GM23338 (cell line): Measurements from ENCODE around the gene THNSL1. TPM values are rescaled to one million over a fixed set of nuclear protein-coding genes. Genes with fewer than 3 reads are reported as not detected.

ENCODE experiments used
- ATAC-seq: fragments of 200-7000 bp; cut with Tn5 transposase; 3 replicates; pipeline ENCODE4 v1.9.1; 2020
- DNase-seq: peaks from one replicate; pipeline ENCODE4 v3.0.0-alpha.2; 2015; ENCODE audit warnings: low spot score
- H2AFZ ChIP-seq: fragments of 200-600 bp; sonication (generic); 2 replicates; pipeline ENCODE4 v1.8.0; 2016; ENCODE audit warnings: antibody characterized with exemption, mild to moderate bottlenecking, moderate library complexity
- H3F3A ChIP-seq: fragments of 200-600 bp; sonication (generic); replicated peaks from 2 replicates; pipeline ENCODE4 v1.8.0; 2017; ENCODE audit warnings: antibody characterized with exemption, mixed run types, low read depth
- H3K27ac ChIP-seq: fragments of 200-600 bp; sonication (generic); 2 replicates; pipeline ENCODE4 v1.6.1; 2016; ENCODE audit warnings: low read depth
- H3K27me3 ChIP-seq: fragments of 200-600 bp; sonication (generic); 2 replicates; pipeline ENCODE4 v1.8.0; 2016; ENCODE audit warnings: mild to moderate bottlenecking, mixed run types, moderate library complexity; ENCODE audit not compliant: insufficient read depth
- H3K36me3 ChIP-seq: fragments of 200-600 bp; sonication (generic); 2 replicates; pipeline ENCODE4 v1.8.0; 2016; ENCODE audit warnings: mild to moderate bottlenecking; ENCODE audit not compliant: insufficient read depth
- H3K4me1 ChIP-seq: fragments of 200-600 bp; sonication (generic); 2 replicates; pipeline ENCODE4 v1.8.0; 2016; ENCODE audit warnings: mild to moderate bottlenecking, moderate library complexity; ENCODE audit not compliant: insufficient read depth
- H3K4me2 ChIP-seq: fragments of 200-600 bp; sonication (generic); 2 replicates; pipeline ENCODE4 v1.7.1; 2017; ENCODE audit warnings: mixed run types
- H3K4me3 ChIP-seq: fragments of 200-600 bp; sonication (generic); 2 replicates; pipeline ENCODE4 v1.6.1; 2016; ENCODE audit warnings: mixed run types
- H3K79me2 ChIP-seq: fragments of 200-600 bp; sonication (generic); replicated peaks from 2 replicates; pipeline ENCODE4 v1.8.0; 2017; ENCODE audit warnings: mild to moderate bottlenecking; ENCODE audit not compliant: insufficient read depth
- H3K9me2 ChIP-seq: fragments of 200-600 bp; sonication (generic); 2 replicates; pipeline ENCODE4 v1.8.0; 2017; ENCODE audit not compliant: insufficient read depth
- H4K20me1 ChIP-seq: fragments of 200-600 bp; sonication (generic); replicated peaks from 2 replicates; pipeline ENCODE4 v1.8.0; 2017; ENCODE audit warnings: mild to moderate bottlenecking; ENCODE audit not compliant: insufficient read depth
- H3K27ac Mint-ChIP-seq: 2 replicates; pipeline ENCODE4 v1.8.0; 2020; ENCODE audit warnings: inconsistent platforms, mild to moderate bottlenecking, moderate library complexity, mixed read lengths
- H3K27me3 Mint-ChIP-seq: 3 replicates; pipeline ENCODE4 v1.8.0; 2022; ENCODE audit warnings: low read depth, mild to moderate bottlenecking, moderate library complexity, mixed read lengths, inconsistent platforms; ENCODE audit not compliant: insufficient read depth, poor library complexity
- H3K36me3 Mint-ChIP-seq: 3 replicates; pipeline ENCODE4 v1.8.0; 2021; ENCODE audit warnings: low read depth, mild to moderate bottlenecking, inconsistent platforms, moderate library complexity, mixed read lengths
- H3K4me1 Mint-ChIP-seq: 3 replicates; pipeline ENCODE4 v1.8.0; 2020; ENCODE audit warnings: mild to moderate bottlenecking, inconsistent platforms, mixed read lengths
- H3K4me3 Mint-ChIP-seq: 3 replicates; pipeline ENCODE4 v1.8.0; 2021; ENCODE audit warnings: moderate library complexity, mild to moderate bottlenecking, inconsistent platforms, mixed read lengths
- H3K9me3 Mint-ChIP-seq: 3 replicates; pipeline ENCODE4 v1.8.0; 2020; ENCODE audit warnings: moderate library complexity, mild to moderate bottlenecking, inconsistent platforms, mixed read lengths
- EZH2 ChIP-seq: fragments of 200-600 bp; sonication (generic); IDR thresholded peaks from one replicate; pipeline ENCODE4 v1.8.0; 2017; ENCODE audit warnings: antibody characterized with exemption, mild to moderate bottlenecking, low read depth; ENCODE audit not compliant: unreplicated experiment
- EZH2phosphoT487 ChIP-seq: fragments of 200-600 bp; sonication (generic); IDR thresholded peaks from one replicate; pipeline ENCODE4 v1.8.1; 2018; ENCODE audit warnings: antibody characterized with exemption; ENCODE audit not compliant: unreplicated experiment
- JUNB ChIP-seq: IDR thresholded peaks from one replicate; pipeline ENCODE4 v1.6.1; 2016; ENCODE audit warnings: antibody characterized with exemption; ENCODE audit not compliant: unreplicated experiment
- NANOG ChIP-seq: IDR thresholded peaks from 2 replicates; pipeline ENCODE4 v1.6.1; 2016; ENCODE audit warnings: antibody characterized with exemption, borderline replicate concordance
- POLR2AphosphoS5 ChIP-seq: IDR thresholded peaks from 2 replicates; pipeline ENCODE4 v1.6.1; 2016; ENCODE audit warnings: antibody characterized with exemption, low read depth
- STAT1 ChIP-seq: IDR thresholded peaks from one replicate; pipeline ENCODE4 v1.6.1; 2016; ENCODE audit warnings: antibody characterized with exemption; ENCODE audit not compliant: unreplicated experiment
- ZNF331 ChIP-seq: fragments of 250-450 bp; sonication (Bioruptor Pico); IDR thresholded peaks from 2 replicates; pipeline ENCODE4 v1.5.0; 2020; ENCODE audit warnings: low read depth, mild to moderate bottlenecking, moderate library complexity
- polyA plus RNA-seq: library from polyadenylated mRNA; unstranded; fragments of >200 nt; fragmentation: Nextera tagmentation; extraction: Ambion mirVana; gene quantifications from 2 replicates; pipeline ENCODE4 v1.2.1, GENCODE V29; 2016
- total RNA-seq: library from RNA; depleted of rRNA; stranded (reverse); fragments of >200 nt; shearing (Covaris generic); gene quantifications from 2 replicates; pipeline ENCODE4 v1.2.3, GENCODE V29; 2014
- TF ChIP-seq, protein P1 (sequence below): IDR thresholded peaks from one replicate; pipeline ENCODE4 v1.6.1; 2018; ENCODE audit warnings: antibody characterized with exemption; ENCODE audit not compliant: unreplicated experiment
- TF ChIP-seq, protein P2 (sequence below): fragments of 250-450 bp; sonication (Bioruptor Pico); IDR thresholded peaks from 2 replicates; pipeline ENCODE4 v1.5.0; 2020; ENCODE audit warnings: mild to moderate bottlenecking, moderate library complexity
- TF ChIP-seq, protein P3 (sequence below), 2 experiments: fragments of 200-600 bp in 1 of 2; sonication (generic) in 1 of 2; conservative IDR thresholded peaks; 2 replicates each; pipeline versions ENCODE4 v1.5.1 to v1.6.1; 2016 to 2017; ENCODE audit warnings: antibody characterized with exemption in 2 of 2, low read depth in 2 of 2, mild to moderate bottlenecking in 2 of 2, moderate library complexity in 1 of 2

THNSL1 gene
- total and polyA plus RNA-seq, 2 experiments from 2014 or later: 2.6 to 5.8 TPM

DNA sequence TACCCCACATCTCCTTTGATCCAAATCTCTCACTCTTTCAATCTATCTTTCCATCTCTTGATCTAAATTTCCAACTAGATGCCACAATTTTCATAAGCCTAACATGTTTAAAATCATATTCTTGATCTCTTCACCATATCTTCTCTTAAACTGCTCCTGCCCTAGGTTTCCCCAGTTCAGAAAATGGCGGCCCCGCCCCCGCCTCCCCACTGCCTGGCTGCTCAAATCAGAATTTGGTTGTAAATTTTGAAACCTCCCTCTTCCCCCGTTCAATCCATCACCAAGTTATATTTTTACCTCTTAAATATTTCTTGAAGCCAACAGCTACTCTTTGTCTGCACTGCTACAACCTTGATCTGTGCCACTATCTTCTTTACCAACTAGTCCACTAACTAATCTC lies 36.7 kb upstream of the THNSL1 start:
- Histone ChIP-seq H3K27ac (no peak overlapping the region), H2AFZ (no peak overlapping the region), H3K4me2 (no peak overlapping the region), H3K4me1 (no peaks in the 10 kb centered on the region), H3K4me3 (no peak overlapping the region), H3K79me2 (no peaks in the 10 kb centered on the region), H3K27me3 (no peaks in the 10 kb centered on the region), H4K20me1 (no peaks in the 10 kb centered on the region), H3K9me2 (peaks cover 8% of the 10 kb centered on the region; the same call in 1 of the 2 replicates), H3K36me3 (no peaks in the 10 kb centered on the region), H3F3A (no peaks in the 10 kb centered on the region)
- no peak overlapping the region for H3K4me3 Mint-ChIP-seq
- no peak overlapping the region for H3K27ac Mint-ChIP-seq
- H3K4me1 Mint-ChIP-seq: peaks cover 3% of the 10 kb centered on the region; the same call in 2 of the 3 replicates
- no peak for TF ChIP-seq NANOG
- TF ChIP-seq, protein P1, sequence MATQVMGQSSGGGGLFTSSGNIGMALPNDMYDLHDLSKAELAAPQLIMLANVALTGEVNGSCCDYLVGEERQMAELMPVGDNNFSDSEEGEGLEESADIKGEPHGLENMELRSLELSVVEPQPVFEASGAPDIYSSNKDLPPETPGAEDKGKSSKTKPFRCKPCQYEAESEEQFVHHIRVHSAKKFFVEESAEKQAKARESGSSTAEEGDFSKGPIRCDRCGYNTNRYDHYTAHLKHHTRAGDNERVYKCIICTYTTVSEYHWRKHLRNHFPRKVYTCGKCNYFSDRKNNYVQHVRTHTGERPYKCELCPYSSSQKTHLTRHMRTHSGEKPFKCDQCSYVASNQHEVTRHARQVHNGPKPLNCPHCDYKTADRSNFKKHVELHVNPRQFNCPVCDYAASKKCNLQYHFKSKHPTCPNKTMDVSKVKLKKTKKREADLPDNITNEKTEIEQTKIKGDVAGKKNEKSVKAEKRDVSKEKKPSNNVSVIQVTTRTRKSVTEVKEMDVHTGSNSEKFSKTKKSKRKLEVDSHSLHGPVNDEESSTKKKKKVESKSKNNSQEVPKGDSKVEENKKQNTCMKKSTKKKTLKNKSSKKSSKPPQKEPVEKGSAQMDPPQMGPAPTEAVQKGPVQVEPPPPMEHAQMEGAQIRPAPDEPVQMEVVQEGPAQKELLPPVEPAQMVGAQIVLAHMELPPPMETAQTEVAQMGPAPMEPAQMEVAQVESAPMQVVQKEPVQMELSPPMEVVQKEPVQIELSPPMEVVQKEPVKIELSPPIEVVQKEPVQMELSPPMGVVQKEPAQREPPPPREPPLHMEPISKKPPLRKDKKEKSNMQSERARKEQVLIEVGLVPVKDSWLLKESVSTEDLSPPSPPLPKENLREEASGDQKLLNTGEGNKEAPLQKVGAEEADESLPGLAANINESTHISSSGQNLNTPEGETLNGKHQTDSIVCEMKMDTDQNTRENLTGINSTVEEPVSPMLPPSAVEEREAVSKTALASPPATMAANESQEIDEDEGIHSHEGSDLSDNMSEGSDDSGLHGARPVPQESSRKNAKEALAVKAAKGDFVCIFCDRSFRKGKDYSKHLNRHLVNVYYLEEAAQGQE: no peak
- TF ChIP-seq STAT1: no peak
- TF ChIP-seq ZNF331 (CRISPR knock-in tag): no peak
- TF ChIP-seq EZH2phosphoT487: no peak
- no peak for TF ChIP-seq JUNB
- TF ChIP-seq POLR2AphosphoS5: no peak
- H3K9me3 Mint-ChIP-seq: no peaks in the 10 kb centered on the region; the same call in 2 of the 3 replicates
- H3K27me3 Mint-ChIP-seq: no peaks in the 10 kb centered on the region
- ATAC-seq: no peak
- H3K36me3 Mint-ChIP-seq: no peaks in the 10 kb centered on the region
- DNase-seq: no peak

DNA sequence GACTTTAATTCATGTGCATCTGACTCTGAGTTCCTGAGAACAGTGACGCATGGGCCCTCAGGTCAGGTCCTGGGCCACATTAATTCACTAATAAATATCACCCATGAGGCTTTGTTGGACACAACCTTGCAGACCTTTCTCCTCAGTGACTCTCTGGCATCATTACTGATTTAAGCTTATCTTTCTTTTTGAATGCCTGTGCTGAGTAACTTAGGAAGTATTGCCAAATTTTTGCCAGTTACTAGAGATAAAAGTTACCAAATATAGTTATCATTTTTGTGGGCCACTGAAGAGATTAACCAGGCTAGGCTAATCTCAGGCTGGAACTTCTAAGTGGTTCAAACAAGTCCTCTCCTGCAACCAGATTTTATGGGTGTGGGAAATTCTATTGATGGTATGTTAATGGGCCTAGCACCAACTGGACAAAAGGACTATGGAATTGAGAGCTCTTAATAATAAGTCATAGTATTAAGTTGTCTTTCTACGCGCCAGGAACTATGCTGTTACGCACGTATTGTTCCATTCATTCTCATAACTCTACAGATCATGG lies 35.2 kb upstream of the THNSL1 start:
- Histone ChIP-seq H3K9me2 (peaks cover 8% of the 10 kb centered on the region; the same call in 1 of the 2 replicates), H3K4me2 (no peak overlapping the region), H3K27ac (no peak overlapping the region), H2AFZ (no peak overlapping the region), H4K20me1 (no peaks in the 10 kb centered on the region), H3K36me3 (no peaks in the 10 kb centered on the region), H3F3A (no peaks in the 10 kb centered on the region), H3K27me3 (no peaks in the 10 kb centered on the region), H3K79me2 (no peaks in the 10 kb centered on the region), H3K4me3 (no peak overlapping the region), H3K4me1 (no peaks in the 10 kb centered on the region)
- Mint-ChIP-seq H3K4me1 (peaks cover 3% of the 10 kb centered on the region; the same call in 2 of the 3 replicates), H3K36me3 (no peaks in the 10 kb centered on the region), H3K27ac (no peak overlapping the region), H3K4me3 (no peak overlapping the region), H3K9me3 (no peaks in the 10 kb centered on the region; the same call in 2 of the 3 replicates), H3K27me3 (peaks cover 2% of the 10 kb centered on the region)
- no peak for DNase-seq
- no peak for ATAC-seq
- TF ChIP-seq, protein P2, sequence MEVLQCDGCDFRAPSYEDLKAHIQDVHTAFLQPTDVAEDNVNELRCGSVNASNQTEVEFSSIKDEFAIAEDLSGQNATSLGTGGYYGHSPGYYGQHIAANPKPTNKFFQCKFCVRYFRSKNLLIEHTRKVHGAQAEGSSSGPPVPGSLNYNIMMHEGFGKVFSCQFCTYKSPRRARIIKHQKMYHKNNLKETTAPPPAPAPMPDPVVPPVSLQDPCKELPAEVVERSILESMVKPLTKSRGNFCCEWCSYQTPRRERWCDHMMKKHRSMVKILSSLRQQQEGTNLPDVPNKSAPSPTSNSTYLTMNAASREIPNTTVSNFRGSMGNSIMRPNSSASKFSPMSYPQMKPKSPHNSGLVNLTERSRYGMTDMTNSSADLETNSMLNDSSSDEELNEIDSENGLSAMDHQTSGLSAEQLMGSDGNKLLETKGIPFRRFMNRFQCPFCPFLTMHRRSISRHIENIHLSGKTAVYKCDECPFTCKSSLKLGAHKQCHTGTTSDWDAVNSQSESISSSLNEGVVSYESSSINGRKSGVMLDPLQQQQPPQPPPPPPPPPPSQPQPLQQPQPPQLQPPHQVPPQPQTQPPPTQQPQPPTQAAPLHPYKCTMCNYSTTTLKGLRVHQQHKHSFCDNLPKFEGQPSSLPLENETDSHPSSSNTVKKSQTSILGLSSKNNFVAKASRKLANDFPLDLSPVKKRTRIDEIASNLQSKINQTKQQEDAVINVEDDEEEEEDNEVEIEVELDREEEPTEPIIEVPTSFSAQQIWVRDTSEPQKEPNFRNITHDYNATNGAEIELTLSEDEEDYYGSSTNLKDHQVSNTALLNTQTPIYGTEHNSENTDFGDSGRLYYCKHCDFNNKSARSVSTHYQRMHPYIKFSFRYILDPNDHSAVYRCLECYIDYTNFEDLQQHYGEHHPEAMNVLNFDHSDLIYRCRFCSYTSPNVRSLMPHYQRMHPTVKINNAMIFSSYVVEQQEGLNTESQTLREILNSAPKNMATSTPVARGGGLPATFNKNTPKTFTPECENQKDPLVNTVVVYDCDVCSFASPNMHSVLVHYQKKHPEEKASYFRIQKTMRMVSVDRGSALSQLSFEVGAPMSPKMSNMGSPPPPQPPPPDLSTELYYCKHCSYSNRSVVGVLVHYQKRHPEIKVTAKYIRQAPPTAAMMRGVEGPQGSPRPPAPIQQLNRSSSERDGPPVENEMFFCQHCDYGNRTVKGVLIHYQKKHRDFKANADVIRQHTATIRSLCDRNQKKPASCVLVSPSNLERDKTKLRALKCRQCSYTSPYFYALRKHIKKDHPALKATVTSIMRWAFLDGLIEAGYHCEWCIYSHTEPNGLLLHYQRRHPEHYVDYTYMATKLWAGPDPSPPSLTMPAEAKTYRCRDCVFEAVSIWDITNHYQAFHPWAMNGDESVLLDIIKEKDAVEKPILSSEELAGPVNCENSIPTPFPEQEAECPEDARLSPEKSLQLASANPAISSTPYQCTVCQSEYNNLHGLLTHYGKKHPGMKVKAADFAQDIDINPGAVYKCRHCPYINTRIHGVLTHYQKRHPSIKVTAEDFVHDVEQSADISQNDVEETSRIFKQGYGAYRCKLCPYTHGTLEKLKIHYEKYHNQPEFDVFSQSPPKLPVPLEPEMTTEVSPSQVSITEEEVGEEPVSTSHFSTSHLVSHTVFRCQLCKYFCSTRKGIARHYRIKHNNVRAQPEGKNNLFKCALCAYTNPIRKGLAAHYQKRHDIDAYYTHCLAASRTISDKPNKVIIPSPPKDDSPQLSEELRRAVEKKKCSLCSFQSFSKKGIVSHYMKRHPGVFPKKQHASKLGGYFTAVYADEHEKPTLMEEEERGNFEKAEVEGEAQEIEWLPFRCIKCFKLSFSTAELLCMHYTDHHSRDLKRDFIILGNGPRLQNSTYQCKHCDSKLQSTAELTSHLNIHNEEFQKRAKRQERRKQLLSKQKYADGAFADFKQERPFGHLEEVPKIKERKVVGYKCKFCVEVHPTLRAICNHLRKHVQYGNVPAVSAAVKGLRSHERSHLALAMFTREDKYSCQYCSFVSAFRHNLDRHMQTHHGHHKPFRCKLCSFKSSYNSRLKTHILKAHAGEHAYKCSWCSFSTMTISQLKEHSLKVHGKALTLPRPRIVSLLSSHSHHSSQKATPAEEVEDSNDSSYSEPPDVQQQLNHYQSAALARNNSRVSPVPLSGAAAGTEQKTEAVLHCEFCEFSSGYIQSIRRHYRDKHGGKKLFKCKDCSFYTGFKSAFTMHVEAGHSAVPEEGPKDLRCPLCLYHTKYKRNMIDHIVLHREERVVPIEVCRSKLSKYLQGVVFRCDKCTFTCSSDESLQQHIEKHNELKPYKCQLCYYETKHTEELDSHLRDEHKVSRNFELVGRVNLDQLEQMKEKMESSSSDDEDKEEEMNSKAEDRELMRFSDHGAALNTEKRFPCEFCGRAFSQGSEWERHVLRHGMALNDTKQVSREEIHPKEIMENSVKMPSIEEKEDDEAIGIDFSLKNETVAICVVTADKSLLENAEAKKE (CRISPR knock-in tag): no peak
- TF ChIP-seq STAT1: no peak
- TF ChIP-seq ZNF331 (CRISPR knock-in tag): no peak
- no peak for TF ChIP-seq EZH2
- TF ChIP-seq, protein P3, sequence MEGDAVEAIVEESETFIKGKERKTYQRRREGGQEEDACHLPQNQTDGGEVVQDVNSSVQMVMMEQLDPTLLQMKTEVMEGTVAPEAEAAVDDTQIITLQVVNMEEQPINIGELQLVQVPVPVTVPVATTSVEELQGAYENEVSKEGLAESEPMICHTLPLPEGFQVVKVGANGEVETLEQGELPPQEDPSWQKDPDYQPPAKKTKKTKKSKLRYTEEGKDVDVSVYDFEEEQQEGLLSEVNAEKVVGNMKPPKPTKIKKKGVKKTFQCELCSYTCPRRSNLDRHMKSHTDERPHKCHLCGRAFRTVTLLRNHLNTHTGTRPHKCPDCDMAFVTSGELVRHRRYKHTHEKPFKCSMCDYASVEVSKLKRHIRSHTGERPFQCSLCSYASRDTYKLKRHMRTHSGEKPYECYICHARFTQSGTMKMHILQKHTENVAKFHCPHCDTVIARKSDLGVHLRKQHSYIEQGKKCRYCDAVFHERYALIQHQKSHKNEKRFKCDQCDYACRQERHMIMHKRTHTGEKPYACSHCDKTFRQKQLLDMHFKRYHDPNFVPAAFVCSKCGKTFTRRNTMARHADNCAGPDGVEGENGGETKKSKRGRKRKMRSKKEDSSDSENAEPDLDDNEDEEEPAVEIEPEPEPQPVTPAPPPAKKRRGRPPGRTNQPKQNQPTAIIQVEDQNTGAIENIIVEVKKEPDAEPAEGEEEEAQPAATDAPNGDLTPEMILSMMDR (conservative IDR thresholded peaks at IDR 0.05; ENCODE audit: low read depth in 2 of 2): no peak
- no peak for TF ChIP-seq JUNB
